ENCODE data around the gene UBE2D2.

- no peak for TF ChIP-seq CTCF (conservative IDR thresholded peaks at IDR 0.05)
- TF ChIP-seq ZFX (IDR thresholded peaks at IDR 0.05), result no peak
These were observed 46.7 kb upstream of the UBE2D2 start for GRCh38 chr5:139514486-139514856.

All from C4-2B (cell line).